ENCODE results near the gene ZNF487.

DNA sequence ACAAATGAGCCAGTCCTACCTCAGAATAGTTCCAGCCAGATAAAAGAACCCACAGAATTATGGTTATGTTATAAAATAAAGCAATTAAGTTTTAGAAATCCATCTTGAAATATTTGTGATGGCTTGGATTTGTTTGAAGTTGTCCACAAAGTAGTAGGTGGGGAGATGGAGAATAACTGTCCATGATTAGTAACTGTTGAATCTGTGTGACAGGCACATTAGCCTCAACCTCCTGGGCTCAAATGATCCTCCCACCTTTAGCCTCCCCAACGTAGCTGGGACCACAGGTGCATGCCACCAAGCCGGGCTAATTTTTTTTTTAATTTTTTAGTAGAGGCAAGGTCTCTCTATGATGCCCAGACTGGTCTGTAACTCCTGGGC, 38.0 kb upstream of the ZNF487 start:
- TF ChIP-seq, protein P1, sequence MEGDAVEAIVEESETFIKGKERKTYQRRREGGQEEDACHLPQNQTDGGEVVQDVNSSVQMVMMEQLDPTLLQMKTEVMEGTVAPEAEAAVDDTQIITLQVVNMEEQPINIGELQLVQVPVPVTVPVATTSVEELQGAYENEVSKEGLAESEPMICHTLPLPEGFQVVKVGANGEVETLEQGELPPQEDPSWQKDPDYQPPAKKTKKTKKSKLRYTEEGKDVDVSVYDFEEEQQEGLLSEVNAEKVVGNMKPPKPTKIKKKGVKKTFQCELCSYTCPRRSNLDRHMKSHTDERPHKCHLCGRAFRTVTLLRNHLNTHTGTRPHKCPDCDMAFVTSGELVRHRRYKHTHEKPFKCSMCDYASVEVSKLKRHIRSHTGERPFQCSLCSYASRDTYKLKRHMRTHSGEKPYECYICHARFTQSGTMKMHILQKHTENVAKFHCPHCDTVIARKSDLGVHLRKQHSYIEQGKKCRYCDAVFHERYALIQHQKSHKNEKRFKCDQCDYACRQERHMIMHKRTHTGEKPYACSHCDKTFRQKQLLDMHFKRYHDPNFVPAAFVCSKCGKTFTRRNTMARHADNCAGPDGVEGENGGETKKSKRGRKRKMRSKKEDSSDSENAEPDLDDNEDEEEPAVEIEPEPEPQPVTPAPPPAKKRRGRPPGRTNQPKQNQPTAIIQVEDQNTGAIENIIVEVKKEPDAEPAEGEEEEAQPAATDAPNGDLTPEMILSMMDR (IDR thresholded peaks at IDR 0.05; ENCODE audit: low read depth, low read length, poor library complexity, severe bottlenecking), result no peak
- no peak for TF ChIP-seq EZH2phosphoT487 (IDR thresholded peaks at IDR 0.05; ENCODE audit: borderline replicate concordance, low read length)

All from DOHH2 (cell line).